ENCODE results near the gene PEAK1. TPM values are rescaled to one million over a fixed set of nuclear protein-coding genes. Genes with fewer than 3 reads are reported as not detected.

The PEAK1 gene
- total RNA-seq, 1 donor from 2014 or later, result 75.2 TPM

DNA sequence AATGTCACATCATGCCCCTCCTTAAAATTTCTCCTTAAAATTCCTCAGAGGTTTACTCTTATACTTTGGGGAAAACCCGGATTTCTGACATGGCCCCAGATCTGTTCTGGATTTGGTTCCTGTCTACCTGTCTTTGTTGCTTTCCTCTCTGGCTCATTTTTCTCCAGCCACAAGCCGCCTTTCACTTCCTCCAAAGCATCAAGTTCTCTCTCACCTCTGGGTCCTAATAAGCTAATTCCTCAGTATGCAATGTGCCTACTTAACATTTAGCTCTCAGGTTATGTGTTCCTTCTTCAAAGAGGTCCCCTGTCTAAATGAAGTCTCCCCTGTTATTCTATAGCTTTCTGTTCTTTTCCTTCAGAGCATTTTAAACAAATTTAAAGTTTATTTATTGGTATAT lies 16.9 kb upstream of the PEAK1 start:
- no peak overlapping the region for H3K27ac ChIP-seq (replicated peaks)
- no peaks in the 10 kb centered on the region for H3K36me3 ChIP-seq
- H3K9me3 ChIP-seq (replicated peaks), result no peaks in the 10 kb centered on the region
- no peak for DNase-seq
- H3K27me3 ChIP-seq (ENCODE audit: low read depth), result no peaks in the 10 kb centered on the region
- intact Hi-C loops (cut with micrococcal nuclease), result no loop called here
- TF ChIP-seq, protein P1, sequence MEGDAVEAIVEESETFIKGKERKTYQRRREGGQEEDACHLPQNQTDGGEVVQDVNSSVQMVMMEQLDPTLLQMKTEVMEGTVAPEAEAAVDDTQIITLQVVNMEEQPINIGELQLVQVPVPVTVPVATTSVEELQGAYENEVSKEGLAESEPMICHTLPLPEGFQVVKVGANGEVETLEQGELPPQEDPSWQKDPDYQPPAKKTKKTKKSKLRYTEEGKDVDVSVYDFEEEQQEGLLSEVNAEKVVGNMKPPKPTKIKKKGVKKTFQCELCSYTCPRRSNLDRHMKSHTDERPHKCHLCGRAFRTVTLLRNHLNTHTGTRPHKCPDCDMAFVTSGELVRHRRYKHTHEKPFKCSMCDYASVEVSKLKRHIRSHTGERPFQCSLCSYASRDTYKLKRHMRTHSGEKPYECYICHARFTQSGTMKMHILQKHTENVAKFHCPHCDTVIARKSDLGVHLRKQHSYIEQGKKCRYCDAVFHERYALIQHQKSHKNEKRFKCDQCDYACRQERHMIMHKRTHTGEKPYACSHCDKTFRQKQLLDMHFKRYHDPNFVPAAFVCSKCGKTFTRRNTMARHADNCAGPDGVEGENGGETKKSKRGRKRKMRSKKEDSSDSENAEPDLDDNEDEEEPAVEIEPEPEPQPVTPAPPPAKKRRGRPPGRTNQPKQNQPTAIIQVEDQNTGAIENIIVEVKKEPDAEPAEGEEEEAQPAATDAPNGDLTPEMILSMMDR (IDR thresholded peaks at IDR 0.05; ENCODE audit: borderline replicate concordance), result no peak
- H3K4me1 ChIP-seq, result peaks cover 28% of the 10 kb centered on the region
- no peak overlapping the region for H3K4me3 ChIP-seq

DNA sequence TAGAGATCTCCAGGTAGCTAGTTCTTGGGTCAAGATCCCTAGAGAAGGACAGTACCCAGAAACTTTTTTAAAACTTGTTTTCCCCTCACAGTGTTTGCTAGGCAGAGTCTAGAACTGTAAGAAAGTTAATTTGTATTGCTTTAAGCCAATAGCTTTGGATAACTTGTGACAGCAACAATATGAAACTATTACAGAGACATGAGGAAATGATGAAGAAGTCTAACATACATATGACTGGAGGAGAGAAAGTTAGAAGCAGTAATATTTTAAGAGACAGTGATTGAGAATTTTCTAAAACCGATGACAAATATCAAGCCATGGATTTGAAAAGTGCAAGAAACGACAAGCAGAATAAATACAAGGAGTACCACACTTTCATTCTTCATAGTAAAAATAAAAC lies 10.7 kb upstream of the PEAK1 start:
- DNase-seq, result no peak
- Histone ChIP-seq H3K27ac (replicated peaks) (no peak overlapping the region), H3K4me1 (peaks cover 42% of the 10 kb centered on the region), H3K36me3 (no peaks in the 10 kb centered on the region), H3K4me3 (no peak overlapping the region), H3K27me3 (ENCODE audit: low read depth) (no peaks in the 10 kb centered on the region), H3K9me3 (replicated peaks) (no peaks in the 10 kb centered on the region)
- TF ChIP-seq, protein P1 (IDR thresholded peaks at IDR 0.05; ENCODE audit: borderline replicate concordance), result no peak
- intact Hi-C loops (cut with micrococcal nuclease), result no loop called here

DNA sequence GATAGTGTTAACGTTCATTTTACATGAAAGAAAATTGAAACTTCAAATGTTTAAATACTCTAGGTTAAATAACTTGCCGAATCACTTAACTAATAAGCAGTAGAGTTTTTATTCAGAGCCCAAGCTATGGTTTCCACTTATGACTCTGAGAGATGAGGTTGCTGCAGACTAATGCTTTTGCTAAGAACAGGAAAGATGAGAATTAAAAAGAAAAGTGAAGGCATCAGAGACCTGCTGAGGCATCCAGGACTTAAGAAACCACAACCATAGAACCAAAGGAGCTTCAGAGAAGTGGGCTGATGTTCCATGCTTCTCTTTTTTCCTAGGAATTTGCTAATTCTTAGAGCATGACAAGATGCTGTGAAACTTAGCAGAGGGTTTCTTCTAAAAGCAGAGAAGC lies 10.3 kb upstream of the PEAK1 start:
- intact Hi-C loops (cut with micrococcal nuclease), result no loop called here
- DNase-seq, result no peak
- Histone ChIP-seq H3K4me1 (peaks cover 46% of the 10 kb centered on the region), H3K9me3 (replicated peaks) (no peaks in the 10 kb centered on the region), H3K4me3 (no peak overlapping the region), H3K36me3 (no peaks in the 10 kb centered on the region), H3K27ac (replicated peaks) (no peak overlapping the region), H3K27me3 (ENCODE audit: low read depth) (no peaks in the 10 kb centered on the region)
- TF ChIP-seq, protein P1 (IDR thresholded peaks at IDR 0.05; ENCODE audit: borderline replicate concordance), result no peak

DNA sequence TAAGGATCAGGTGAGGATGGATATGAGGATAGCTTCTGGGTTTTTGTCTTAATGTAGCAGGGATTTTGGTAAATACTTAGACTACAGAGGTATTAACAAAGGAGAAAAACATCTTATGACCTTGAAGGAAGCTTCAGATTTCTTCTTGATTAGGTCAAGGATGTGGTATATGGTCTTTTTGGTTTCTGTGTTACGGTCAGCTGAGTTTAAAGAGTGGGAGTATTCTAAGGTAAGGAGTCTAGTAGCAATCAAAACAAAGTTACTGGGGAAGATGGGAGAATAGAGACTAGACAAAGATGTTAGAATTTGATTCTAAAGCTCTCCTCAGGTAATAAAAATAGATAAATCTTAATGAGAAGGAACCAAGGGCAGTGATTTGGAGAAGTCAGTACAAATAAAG lies 7.0 kb upstream of the PEAK1 start:
- TF ChIP-seq, protein P1 (IDR thresholded peaks at IDR 0.05; ENCODE audit: borderline replicate concordance), result no peak
- Histone ChIP-seq H3K9me3 (replicated peaks) (no peaks in the 10 kb centered on the region), H3K36me3 (no peaks in the 10 kb centered on the region), H3K27ac (replicated peaks) (no peak overlapping the region), H3K4me1 (peaks cover 72% of the 10 kb centered on the region), H3K27me3 (ENCODE audit: low read depth) (no peaks in the 10 kb centered on the region), H3K4me3 (no peak overlapping the region)
- intact Hi-C loops (cut with micrococcal nuclease), result no loop called here
- no peak for DNase-seq

DNA sequence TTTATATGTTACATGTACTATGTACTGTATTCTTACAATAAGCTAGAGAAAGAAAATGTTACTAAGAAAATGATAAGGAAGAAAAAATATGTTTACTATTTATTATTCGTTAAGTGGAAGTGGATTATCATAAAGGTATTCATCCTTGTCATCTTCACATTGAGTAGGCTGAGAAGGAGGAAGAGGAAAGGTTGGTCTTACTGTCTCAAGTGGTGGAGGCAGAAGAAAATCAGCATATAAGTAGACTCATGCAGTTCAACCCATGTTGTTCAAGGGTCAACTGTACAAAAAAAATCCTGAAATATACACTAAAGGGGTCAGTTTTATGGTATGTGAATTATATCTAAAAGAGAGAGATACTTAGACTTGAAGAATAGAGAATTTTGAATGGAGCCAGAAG lies 6.5 kb upstream of the PEAK1 start:
- Histone ChIP-seq H3K27ac (replicated peaks) (no peak overlapping the region), H3K4me1 (peaks cover 77% of the 10 kb centered on the region), H3K27me3 (ENCODE audit: low read depth) (no peaks in the 10 kb centered on the region), H3K9me3 (replicated peaks) (no peaks in the 10 kb centered on the region), H3K36me3 (no peaks in the 10 kb centered on the region), H3K4me3 (no peak overlapping the region)
- TF ChIP-seq, protein P1 (IDR thresholded peaks at IDR 0.05; ENCODE audit: borderline replicate concordance), result no peak
- DNase-seq, result no peak
- intact Hi-C loops (cut with micrococcal nuclease), result no loop called here

DNA sequence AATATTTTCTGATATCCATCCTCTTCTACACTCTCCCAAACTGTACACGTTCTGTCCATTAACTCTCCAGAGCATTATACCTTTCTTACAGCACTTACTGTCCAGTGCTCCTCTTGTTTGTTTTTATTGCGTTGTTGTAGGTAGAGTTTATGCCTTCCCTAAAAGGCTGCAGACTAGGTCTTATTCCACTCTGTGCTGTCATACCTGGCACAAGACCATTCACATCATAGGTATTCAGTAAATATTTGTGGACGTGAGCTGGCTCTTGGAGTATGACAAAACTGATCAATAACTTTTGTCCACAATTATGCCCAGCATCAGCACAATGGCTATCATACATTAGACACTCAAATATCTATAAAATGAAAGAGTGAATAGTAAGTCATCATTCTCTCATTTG lies 5.2 kb upstream of the PEAK1 start:
- no peak for DNase-seq
- Histone ChIP-seq H3K36me3 (no peaks in the 10 kb centered on the region), H3K27me3 (ENCODE audit: low read depth) (no peaks in the 10 kb centered on the region), H3K4me3 (no peak overlapping the region), H3K27ac (replicated peaks) (no peak overlapping the region), H3K4me1 (peaks cover 71% of the 10 kb centered on the region), H3K9me3 (replicated peaks) (no peaks in the 10 kb centered on the region)
- intact Hi-C loops (cut with micrococcal nuclease), result no loop called here
- TF ChIP-seq, protein P1 (IDR thresholded peaks at IDR 0.05; ENCODE audit: borderline replicate concordance), result no peak

Data from left ventricle myocardium inferior (tissue), 1 donor.